Trophoblast cell (in vitro differentiated cells and primary cell): ENCODE measurements around the gene ANKRD33B.

Experiments used
- DNase-seq, 2 donors: peaks; one replicate each; pipeline ENCODE4 v3.0.0-alpha.2; 2016
- H2AFZ ChIP-seq: 2 replicates; pipeline ENCODE4 v1.6.1; 2013; ENCODE audit warnings: low read length, moderate library complexity, mild to moderate bottlenecking; ENCODE audit not compliant: insufficient read depth, poor library complexity
- H2AK5ac ChIP-seq: 2 replicates; pipeline ENCODE4 v1.6.1; 2013; ENCODE audit warnings: mild to moderate bottlenecking, low read length
- H2BK120ac ChIP-seq: 2 replicates; pipeline ENCODE4 v1.6.1; 2013; ENCODE audit warnings: low read length, mild to moderate bottlenecking, moderate library complexity; ENCODE audit not compliant: insufficient read depth, poor library complexity
- H2BK12ac ChIP-seq: 2 replicates; pipeline ENCODE4 v1.6.1; 2013; ENCODE audit warnings: mild to moderate bottlenecking, low read length, moderate library complexity
- H2BK5ac ChIP-seq: 2 replicates; pipeline ENCODE4 v1.6.1; 2013; ENCODE audit warnings: low read length, low read depth, moderate library complexity, mild to moderate bottlenecking; ENCODE audit not compliant: poor library complexity
- H3K14ac ChIP-seq: 2 replicates; pipeline ENCODE4 v1.6.1; 2013; ENCODE audit warnings: mild to moderate bottlenecking, low read length
- H3K18ac ChIP-seq: 2 replicates; pipeline ENCODE4 v1.6.1; 2013; ENCODE audit warnings: mild to moderate bottlenecking, low read length
- H3K23ac ChIP-seq: 2 replicates; pipeline ENCODE4 v1.6.1; 2013; ENCODE audit warnings: low read length
- H3K27ac ChIP-seq: 2 replicates; pipeline ENCODE4 v1.5.1; 2013; ENCODE audit warnings: low read depth, mild to moderate bottlenecking, inconsistent platforms, low read length, moderate library complexity
- H3K27me3 ChIP-seq: 2 replicates; pipeline ENCODE4 v1.6.1; 2013; ENCODE audit warnings: inconsistent platforms, mild to moderate bottlenecking, low read length, moderate library complexity; ENCODE audit not compliant: insufficient read depth
- H3K36me3 ChIP-seq, 2 experiments: 1 replicate in 1 of 2; 2 replicates in 1 of 2; pipeline ENCODE4 v1.6.1; 2013; ENCODE audit warnings: low read length in 2 of 2, mild to moderate bottlenecking in 2 of 2, moderate library complexity in 1 of 2; ENCODE audit not compliant: insufficient read depth in 2 of 2, control insufficient read depth in 1 of 2
- H3K4ac ChIP-seq: 2 replicates; pipeline ENCODE4 v1.6.1; 2013; ENCODE audit warnings: low read depth, mild to moderate bottlenecking, low read length, moderate library complexity
- H3K4me1 ChIP-seq, 2 experiments: 1 replicate in 1 of 2; 2 replicates in 1 of 2; pipeline ENCODE4 v1.6.1; 2013; ENCODE audit warnings: low read length in 2 of 2, mild to moderate bottlenecking in 2 of 2, moderate library complexity in 1 of 2; ENCODE audit not compliant: insufficient read depth in 2 of 2, control insufficient read depth in 1 of 2
- H3K4me2 ChIP-seq: 2 replicates; pipeline ENCODE4 v1.6.1; 2013; ENCODE audit warnings: inconsistent platforms, mild to moderate bottlenecking, low read length, moderate library complexity
- H3K4me3 ChIP-seq: 2 replicates; pipeline ENCODE4 v1.5.1; 2013; ENCODE audit warnings: mild to moderate bottlenecking, low read depth, low read length, inconsistent platforms
- H3K79me1 ChIP-seq: one replicate; pipeline ENCODE4 v1.6.1; 2013; ENCODE audit warnings: low read length
- H3K79me2 ChIP-seq: 2 replicates; pipeline ENCODE4 v1.6.1; 2013; ENCODE audit warnings: low read length, mild to moderate bottlenecking; ENCODE audit not compliant: control insufficient read depth, insufficient read depth, poor library complexity
- H3K9ac ChIP-seq: 2 replicates; pipeline ENCODE4 v1.6.1; 2013; ENCODE audit warnings: mild to moderate bottlenecking, low read length
- H3K9me3 ChIP-seq: 2 replicates; pipeline ENCODE4 v1.6.1; 2013; ENCODE audit warnings: low read depth, mild to moderate bottlenecking, control low read depth, inconsistent platforms, low read length; ENCODE audit not compliant: insufficient read depth
- H4K12ac ChIP-seq: 2 replicates; pipeline ENCODE4 v1.6.1; 2013; ENCODE audit warnings: low read depth, mild to moderate bottlenecking, low read length, moderate library complexity
- H4K8ac ChIP-seq: 2 replicates; pipeline ENCODE4 v1.6.1; 2013; ENCODE audit warnings: low read depth, mild to moderate bottlenecking, low read length, moderate library complexity
- H4K91ac ChIP-seq: one replicate; pipeline ENCODE4 v1.6.1; 2013; ENCODE audit warnings: low read depth, mild to moderate bottlenecking, low read length, moderate library complexity
- WGBS: extraction: QIAGEN DNeasy Blood & Tissue Kit; methylation state at CpG from one replicate; pipeline ENCODE4 v1.1.7; 2013; ENCODE audit warnings: missing lambda C conversion rate; ENCODE audit not compliant: insufficient read length, insufficient coverage; ENCODE audit errors: extremely low coverage; 5-methylcytosine and 5-hydroxymethylcytosine counted together

Gene ANKRD33B

DNA sequence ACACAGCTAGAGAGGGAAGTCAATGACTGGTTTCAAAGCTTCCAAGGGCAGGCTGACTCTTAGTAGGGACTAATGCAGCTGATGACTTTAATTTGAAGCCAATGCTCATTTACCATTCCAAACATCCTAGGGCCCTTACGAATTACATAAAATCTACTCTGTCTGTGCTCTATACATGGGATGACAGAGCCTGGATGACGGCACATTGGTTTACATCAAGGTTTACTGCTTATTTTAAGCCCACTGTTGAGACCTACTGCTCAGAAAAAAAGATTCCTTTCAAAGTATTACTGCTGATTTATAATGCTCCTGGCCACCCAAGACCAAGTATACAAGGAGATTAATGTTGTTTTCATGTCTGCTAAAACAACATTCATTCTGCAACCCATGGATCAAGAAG, 123.0 kb downstream of the ANKRD33B start:
- H3K4ac ChIP-seq = no peak overlapping the region
- H2AK5ac ChIP-seq = no peak overlapping the region
- H3K27me3 ChIP-seq = no peaks in the 10 kb centered on the region
- WGBS = no CpG with 5 or more reads among the region's 2 CpGs
- H3K36me3 ChIP-seq = peaks cover 18 to 19% of the 10 kb centered on the region in 2 experiments
- H3K9ac ChIP-seq = no peak overlapping the region
- H3K79me1 ChIP-seq = peaks cover 12% of the 10 kb centered on the region
- no peak overlapping the region for H2BK5ac ChIP-seq
- no peak overlapping the region for H4K91ac ChIP-seq
- no peak overlapping the region for H4K8ac ChIP-seq
- no peak overlapping the region for H3K14ac ChIP-seq
- H3K23ac ChIP-seq = no peak overlapping the region
- H3K18ac ChIP-seq = no peak overlapping the region
- H2BK120ac ChIP-seq = no peak overlapping the region
- DNase-seq = no peak
- H2AFZ ChIP-seq = no peak overlapping the region
- no peaks in the 10 kb centered on the region for H3K79me2 ChIP-seq
- H2BK12ac ChIP-seq = no peak overlapping the region
- no peaks in the 10 kb centered on the region for H3K9me3 ChIP-seq
- no peak overlapping the region for H4K12ac ChIP-seq
- no peak overlapping the region for H3K4me3 ChIP-seq
- H3K27ac ChIP-seq = no peak overlapping the region
- peaks cover 11 to 20% of the 10 kb centered on the region in 2 experiments for H3K4me1 ChIP-seq
- no peak overlapping the region for H3K4me2 ChIP-seq

DNA sequence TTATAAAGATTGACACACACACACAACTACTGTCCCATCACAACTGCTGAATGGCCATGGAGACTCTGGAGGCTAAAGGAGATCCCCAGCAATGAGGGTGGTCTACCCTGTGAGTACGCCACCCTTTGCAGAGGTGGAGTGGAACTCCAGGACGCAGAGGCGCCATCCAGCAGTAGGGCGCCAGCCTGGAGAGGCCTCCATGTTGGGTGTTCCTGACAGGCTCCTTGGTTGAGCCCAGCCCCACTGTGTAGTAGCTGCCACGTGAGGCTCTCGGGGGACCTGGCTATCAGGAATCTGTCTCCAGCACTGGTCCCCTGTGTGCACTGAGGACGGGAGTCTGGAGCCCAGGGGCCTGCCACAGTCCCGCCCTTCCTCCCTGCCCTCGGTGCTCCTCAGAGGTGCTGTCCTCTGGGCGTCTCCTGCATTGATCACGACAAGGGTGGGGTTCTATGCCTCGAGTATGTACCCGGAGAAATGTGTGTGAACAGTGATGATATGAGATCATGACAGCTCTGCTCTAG, 124.8 kb downstream of the ANKRD33B start:
- H3K79me1 ChIP-seq = peaks cover 25% of the 10 kb centered on the region
- no peaks in the 10 kb centered on the region for H3K9me3 ChIP-seq
- H4K91ac ChIP-seq = no peak overlapping the region
- H2BK12ac ChIP-seq = no peak overlapping the region
- peaks cover 23 to 34% of the 10 kb centered on the region in 2 experiments for H3K4me1 ChIP-seq
- H2AK5ac ChIP-seq = no peak overlapping the region
- H2AFZ ChIP-seq = no peak overlapping the region
- H3K27me3 ChIP-seq = no peaks in the 10 kb centered on the region
- H3K79me2 ChIP-seq = peaks cover 5% of the 10 kb centered on the region
- no peak overlapping the region for H2BK120ac ChIP-seq
- no peak overlapping the region for H3K4ac ChIP-seq
- no peak for DNase-seq
- peaks cover under 1 to 1% of the 10 kb centered on the region in 2 experiments for H3K36me3 ChIP-seq
- no peak overlapping the region for H3K27ac ChIP-seq
- H3K14ac ChIP-seq = no peak overlapping the region
- H3K4me2 ChIP-seq = no peak overlapping the region
- H2BK5ac ChIP-seq = no peak overlapping the region
- no CpG with 5 or more reads among the region's 13 CpGs for WGBS
- no peak overlapping the region for H3K9ac ChIP-seq
- no peak overlapping the region for H3K4me3 ChIP-seq
- no peak overlapping the region for H4K8ac ChIP-seq
- H3K23ac ChIP-seq = no peak overlapping the region
- no peak overlapping the region for H4K12ac ChIP-seq
- peak overlapping the region; percentile 11 for H3K18ac ChIP-seq

GRCh38 chr5:10689391-10690081, 125.7 kb downstream of the ANKRD33B start:
- H3K79me2 ChIP-seq = peaks cover 5% of the 10 kb centered on the region
- no CpG with 5 or more reads among the region's 11 CpGs for WGBS
- peaks cover 33% of the 10 kb centered on the region for H3K79me1 ChIP-seq
- no peak overlapping the region for H2AFZ ChIP-seq
- H4K91ac ChIP-seq = peak overlapping the region; percentile 86
- no peaks in the 10 kb centered on the region for H3K27me3 ChIP-seq
- H3K9ac ChIP-seq = no peak overlapping the region
- H4K12ac ChIP-seq = no peak overlapping the region
- H3K4me1 ChIP-seq = peaks cover 31 to 42% of the 10 kb centered on the region in 2 experiments
- peak overlapping the region; percentile 89 for H2BK120ac ChIP-seq
- H3K4ac ChIP-seq = peak overlapping the region; percentile 61
- H3K27ac ChIP-seq = peak overlapping the region; percentile 74
- H2BK12ac ChIP-seq = peak overlapping the region; percentile 17
- no peak overlapping the region for H3K4me3 ChIP-seq
- H3K36me3 ChIP-seq = peaks cover 1 to 3% of the 10 kb centered on the region in 2 experiments
- H2BK5ac ChIP-seq = peak overlapping the region; percentile 67
- H4K8ac ChIP-seq = peak overlapping the region; percentile 15
- no peak overlapping the region for H3K23ac ChIP-seq
- no peak overlapping the region for H3K14ac ChIP-seq
- H3K18ac ChIP-seq = peak overlapping the region; percentile 80
- no peak for DNase-seq
- no peak overlapping the region for H2AK5ac ChIP-seq
- no peaks in the 10 kb centered on the region for H3K9me3 ChIP-seq
- H3K4me2 ChIP-seq = no peak overlapping the region

GRCh38 chr5:10690460-10691440, 126.9 kb downstream of the ANKRD33B start:
- Histone ChIP-seq H3K9ac (no peak overlapping the region), H3K4me1 (peaks cover 30 to 44% of the 10 kb centered on the region in 2 experiments), H3K23ac (no peak overlapping the region), H3K18ac (no peak overlapping the region), H2AK5ac (no peak overlapping the region), H3K9me3 (no peaks in the 10 kb centered on the region), H2BK120ac (peak overlapping the region; percentile 69), H3K27me3 (no peaks in the 10 kb centered on the region), H3K36me3 (peaks cover 1 to 3% of the 10 kb centered on the region in 2 experiments), H4K12ac (no peak overlapping the region), H4K91ac (no peak overlapping the region), H3K4ac (no peak overlapping the region), H3K14ac (peak overlapping the region; percentile 40), H3K4me2 (no peak overlapping the region), H3K79me1 (peaks cover 37% of the 10 kb centered on the region), H2BK5ac (peak overlapping the region; percentile 59), H3K27ac (peak overlapping the region; percentile 85), H2BK12ac (no peak overlapping the region), H3K4me3 (no peak overlapping the region), H2AFZ (no peak overlapping the region), H4K8ac (no peak overlapping the region), H3K79me2 (peaks cover 5% of the 10 kb centered on the region)
- peak in 1 of 2 donors; percentile 55 for DNase-seq
- no CpG with 5 or more reads among the region's 14 CpGs for WGBS
